NCI-H187 treated with DMSO at 0.1 percent for 48 hours (cell line): ENCODE results near the gene ZNF584.
"Not testable (repeated sequence)": the region's sequence is repeated elsewhere in the genome, so short reads cannot be mapped to it uniquely, and the experiment has no call there.

ENCODE experiments used
- DNase-seq: peaks from one replicate; lab custom pipeline; 2025; lab: John Stamatoyannopoulos, UW

The ZNF584 gene

DNA sequence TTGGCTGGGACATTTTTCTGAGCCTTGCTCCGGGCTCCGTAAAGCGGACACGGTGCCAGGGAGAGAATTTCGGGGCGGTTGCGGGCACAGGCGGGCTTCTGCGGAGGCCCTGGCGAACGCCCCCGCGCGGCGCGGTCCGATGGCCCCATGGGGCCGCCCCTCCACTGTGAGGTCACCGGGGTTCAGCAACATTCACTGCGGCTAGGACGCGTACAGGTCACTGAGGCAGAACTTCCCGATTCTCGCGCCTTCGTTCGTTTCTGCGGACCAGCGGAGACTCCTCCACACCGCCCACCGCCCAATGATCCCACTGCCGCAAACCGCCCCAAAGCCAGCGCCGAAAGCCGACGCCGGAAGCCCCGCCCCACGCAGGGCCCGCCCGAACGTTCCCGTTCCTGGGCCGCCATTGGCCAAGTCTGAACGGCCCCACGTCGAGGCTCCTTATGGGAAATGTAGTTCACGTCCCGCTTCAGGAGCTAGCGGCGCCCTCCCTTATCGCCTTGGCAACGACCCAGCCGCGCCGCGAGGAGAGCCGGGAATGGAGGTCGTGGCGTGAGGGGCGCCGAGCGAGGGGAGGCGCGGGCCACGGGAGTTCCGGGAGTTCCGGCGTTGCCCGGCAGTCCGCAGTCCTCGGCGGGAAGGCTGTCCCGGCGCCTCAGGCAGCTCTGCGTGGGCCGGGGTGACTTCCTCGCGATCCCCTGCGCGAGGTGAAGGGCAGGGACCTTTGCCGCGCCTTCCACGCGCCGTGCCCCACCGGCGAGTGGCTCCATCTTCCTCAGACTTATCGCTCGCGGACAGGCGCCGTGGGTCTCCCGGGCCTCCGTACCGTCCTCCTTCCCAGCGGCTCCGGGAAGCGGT is at the start of gene ZNF584:
Gene ZNF584, plus strand, starts transcription at position 498 of the 858 bp plus-strand sequence. CDS start 499 bp downstream, outside the sequence.
- peak; percentile 80 for DNase-seq

DNA sequence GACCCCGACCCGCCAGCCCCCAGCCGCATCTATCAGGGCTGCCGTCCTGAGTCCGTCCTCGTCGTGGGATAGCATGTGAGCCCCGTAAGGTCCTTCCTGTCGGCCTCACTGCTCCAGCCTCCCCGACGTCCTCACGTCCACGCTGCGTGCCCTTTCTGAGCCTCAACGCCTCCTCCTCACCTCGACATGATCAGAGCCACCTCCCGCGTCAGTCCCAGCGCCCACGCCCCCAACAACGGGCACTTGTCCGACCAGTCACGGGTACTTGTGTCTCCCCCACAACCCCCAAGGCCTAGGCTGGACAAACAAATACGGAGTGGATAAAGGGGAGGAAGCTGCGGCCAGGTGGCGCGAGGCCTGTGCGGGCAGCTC is 46.6 kb upstream of the ZNF584 start:
- no peak for DNase-seq

DNA sequence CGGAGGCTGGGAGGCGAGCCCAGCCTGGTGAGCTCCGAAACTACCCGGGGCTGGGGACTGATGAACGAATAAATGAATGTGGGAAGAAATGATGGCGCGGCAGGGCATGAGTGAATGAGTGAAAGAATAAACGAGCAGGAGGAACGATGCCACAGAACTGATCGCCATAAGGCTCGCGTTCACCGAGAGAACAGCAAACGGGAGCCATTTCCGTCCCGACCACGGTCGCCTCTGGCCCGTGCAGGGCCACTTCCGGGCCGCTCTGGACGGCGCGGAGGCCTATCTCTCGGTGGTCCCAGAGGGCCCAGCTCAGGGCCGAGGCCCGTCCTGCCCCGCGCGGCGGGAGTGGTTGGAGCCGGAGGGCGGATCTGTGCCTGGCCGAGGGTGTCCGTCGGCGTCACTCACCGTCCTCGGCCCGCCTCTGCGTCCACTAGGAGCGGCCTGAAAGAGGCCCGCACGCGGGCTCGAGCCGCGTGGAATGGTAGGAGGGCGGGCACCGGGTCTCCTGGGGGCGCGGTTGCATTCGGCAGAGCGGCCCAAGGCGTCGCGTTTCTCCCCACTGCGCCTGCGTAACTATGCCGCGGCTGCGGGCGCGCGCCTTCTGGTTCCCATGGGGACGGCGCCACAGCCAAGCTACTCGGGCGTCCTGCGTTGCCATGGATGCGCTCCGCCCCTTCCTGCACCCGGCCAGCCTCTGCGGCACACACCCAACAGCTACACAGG is 46.0 kb upstream of the ZNF584 start, which contains the start of gene ZNF497:
Gene ZNF497, minus strand, starts transcription at position 480 of the 723 bp plus-strand sequence. CDS start 5,116 bp downstream, outside the sequence.
- DNase-seq: peak; percentile 77

DNA sequence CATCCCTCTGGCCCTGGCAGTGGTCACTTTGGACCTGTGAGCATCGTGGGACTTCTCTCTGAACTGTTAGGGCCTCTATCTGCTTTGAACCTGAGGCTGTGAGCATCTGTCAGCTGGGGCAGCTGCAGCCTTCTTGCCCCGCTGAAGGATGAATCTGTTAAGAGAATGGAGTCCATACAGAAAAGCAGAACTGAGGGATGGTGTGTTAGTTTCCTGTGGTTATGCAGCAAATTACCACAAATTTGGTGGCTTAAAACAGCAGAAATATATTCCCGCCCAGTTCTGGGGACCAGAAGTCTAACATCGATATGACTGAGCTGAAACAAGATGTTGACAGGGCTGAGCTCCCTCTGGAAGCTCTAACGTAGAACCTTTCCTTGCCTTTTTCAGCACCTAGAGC is 44.3 kb upstream of the ZNF584 start:
- DNase-seq: no peak

DNA sequence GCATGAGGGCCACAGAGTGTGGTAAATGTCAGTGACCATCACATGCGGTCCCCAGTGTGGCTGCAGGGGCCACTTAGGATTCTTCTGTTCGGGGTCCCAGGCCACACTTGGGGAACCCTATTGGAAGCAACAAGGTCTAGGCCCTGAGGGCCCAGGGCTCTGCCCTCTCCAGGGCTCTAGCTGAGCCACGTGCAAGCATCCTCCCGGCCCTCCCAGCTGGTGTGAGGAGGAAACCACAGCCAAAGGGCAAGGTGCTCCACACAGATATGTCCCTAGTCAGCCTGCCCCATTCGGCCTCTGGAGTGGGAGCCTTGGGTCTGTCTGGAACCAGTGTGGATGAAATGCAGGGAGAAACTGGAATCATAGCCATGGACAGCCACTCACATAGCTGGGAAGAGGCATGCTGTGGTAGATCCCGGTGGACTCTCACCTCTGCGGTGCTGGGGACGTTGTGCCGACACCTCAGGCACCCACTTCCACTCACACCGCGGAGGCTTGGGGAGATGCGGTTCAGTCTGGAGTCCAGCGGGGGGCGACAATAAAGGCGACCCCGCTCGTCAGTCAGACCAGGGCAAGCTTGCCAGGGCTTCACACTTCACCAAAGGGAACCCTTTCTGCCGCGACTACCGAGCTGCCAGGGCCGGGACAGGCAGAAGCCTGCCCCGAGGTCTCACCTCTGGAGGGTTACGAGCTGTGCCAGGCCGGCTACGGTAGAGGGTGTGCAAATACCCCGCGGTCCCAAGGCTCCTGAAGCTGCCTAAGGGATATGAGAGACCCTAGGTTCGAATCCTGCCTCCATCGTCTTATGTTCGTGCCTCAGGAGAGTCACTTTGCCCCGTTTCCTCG is 41.6 kb upstream of the ZNF584 start:
- DNase-seq: no peak

DNA sequence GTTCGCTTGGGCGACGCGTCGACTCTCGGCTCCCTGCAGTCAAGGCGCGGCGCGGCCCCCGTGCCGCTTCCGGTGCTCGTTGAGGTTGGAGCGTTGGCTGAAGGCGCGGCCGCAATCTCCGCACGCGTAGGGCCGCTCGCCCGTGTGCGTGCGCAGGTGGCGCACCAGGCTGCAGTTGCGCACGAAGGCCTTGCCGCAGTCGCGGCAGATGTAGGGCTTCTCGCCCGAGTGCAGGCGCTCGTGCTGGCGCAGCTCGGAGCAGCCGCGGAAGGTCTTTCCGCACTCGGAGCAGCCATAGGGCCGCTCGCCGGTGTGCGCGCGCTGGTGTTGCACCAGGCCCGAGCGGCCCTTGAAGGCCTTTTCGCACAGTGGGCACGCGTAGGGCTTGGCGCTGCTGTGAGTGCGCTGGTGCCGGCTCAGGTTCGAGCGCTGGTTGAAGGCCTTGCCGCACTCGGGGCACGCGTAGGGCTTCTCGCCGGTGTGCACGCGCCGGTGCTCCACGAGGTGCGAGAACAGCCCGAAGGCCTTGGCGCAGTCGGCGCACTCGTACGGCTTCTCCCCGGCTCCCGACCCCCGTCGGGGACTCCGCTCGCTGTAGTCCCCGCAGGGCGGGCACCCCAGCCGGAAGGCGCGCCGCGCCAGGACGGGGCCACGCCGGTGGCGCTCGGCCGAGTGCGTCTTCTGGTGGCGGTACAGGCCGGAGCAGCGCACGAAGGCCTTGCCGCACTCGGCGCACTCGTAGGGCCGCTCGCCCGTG is 40.6 kb upstream of the ZNF584 start:
- DNase-seq: no peak

DNA sequence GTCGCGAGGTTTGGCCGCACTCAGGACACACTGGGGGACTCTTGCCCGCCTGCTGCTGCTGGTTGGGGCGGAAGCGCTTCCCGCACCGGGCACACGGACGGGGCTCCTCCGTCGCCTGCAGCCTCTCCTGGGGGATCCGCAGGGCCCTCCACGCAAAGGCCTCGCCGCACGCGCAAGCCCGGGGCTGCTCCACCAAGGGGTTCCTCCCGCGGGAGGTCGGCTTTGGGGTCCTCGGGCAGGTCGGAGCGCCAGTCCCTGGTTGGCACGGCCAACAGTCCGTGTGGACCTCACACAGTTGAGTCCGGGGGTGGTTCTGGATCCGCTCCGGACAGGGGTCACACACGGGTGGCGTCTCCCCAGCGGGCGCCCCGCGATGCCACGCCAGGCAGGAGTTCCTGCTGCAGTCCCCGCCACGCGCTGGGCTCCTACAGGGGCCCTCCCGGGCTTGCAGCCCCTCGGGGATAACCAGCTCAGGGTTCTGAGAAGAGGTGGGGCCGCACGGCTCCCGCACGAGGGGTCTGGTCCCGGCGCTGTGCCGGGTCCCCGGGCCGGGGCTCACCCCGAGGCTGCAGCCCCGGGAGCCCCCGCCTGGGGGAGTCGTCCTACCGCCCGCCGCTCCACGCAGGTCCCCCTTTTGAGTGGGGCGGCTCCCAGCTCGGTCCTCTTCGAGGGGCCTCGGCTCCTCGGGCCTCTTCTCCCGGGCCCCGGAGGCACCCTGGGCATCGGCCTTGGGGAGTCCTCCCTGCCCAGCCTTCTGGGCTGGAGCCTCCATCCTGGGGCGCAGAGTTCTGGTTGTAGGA is 39.7 kb upstream of the ZNF584 start:
- no peak for DNase-seq

DNA sequence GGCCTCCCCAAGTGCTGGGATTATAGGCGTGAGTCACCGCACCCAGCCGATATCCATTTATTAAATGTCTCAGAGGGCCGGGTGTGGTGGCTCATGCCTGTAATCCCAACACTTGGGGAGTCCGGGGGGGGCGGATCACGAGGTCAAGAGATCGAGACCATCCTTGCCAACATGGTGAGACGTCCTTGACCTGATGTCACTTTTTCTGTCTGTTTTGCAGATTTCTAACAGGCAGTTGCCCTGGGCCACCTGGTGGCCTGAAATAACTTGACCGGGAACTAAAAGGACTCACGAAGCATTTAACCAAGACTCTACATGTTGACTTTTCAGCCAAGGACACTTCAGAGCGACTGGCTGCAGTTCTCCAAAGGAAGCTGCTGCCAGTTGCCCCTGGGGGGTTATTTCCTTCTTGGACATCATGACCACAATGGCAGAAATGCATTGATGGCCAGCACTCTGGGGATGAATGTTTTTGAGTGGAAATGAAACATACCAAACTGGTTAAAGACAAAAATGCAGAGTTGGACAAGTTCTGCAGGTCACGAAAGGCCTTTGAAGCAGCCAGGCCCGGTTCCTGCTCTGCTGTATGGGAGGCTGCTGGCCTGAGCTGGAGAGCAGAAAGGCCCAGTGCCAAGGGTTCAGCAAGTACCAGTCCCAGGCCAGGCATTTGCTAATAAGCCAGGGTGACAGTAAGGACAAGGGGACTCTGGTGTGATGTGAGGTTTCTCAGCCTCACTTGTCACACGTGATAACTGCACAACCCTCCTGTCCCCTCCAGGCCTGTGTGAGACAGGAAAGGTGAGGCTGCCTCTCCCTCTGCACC is 35.9 kb upstream of the ZNF584 start:
- DNase-seq: no peak

DNA sequence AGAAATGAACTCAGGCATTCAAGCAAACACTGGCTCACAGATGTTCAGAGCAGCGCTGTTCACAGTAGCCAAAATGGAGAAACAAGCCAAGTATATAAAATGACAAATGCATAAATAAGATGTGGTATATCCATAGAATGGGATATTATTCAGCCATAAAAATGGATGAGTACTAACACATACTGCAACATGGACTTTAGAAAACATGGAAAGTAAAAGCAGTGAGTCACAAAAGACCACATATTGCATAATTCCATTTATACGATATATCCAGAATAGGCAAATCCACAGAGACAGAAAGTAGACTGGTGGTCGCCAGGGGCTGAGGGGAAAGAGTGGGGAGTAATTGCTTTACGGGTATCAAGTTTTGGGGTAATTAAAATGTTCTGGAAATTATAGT is 34.2 kb upstream of the ZNF584 start:
- no peak for DNase-seq

DNA sequence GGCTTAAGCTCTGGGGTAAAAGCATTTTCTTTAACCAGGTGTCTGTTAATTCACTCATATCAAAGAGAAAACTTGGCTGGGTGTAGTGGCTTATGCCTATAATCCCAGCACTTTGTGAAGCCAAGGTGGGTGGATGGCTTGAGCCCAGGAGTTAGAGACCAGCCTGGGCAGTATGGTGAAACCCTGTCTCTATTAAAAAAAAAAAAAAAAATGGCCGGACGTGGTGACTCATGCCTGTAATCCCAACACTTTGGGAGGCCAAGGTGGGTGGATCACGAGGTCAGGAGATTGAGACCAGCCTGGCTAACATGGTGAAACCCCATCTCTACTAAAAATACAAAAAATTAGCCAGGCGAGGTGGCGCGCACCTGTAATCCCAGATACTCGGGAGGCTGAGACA is 31.7 kb upstream of the ZNF584 start:
- not testable (repeated sequence) for DNase-seq

DNA sequence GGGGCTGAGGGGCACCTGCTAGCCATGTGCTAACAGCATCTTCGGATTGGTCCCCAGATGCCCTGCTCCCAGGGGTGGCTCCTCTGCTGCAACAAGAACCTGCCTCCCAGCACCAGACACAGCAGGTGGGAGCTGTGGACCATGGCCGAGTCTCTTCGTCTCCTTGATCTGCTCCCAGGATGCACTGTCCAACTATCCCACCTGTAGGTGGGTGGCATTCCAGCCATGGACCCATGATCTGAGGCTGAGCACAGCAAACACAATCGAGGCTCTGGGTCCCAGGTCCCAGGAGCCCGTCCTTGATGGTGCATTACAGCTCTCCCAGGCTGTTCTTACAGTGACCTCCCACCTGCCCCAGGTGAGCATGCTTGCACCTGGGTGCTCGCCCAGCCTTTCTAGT is 29.2 kb upstream of the ZNF584 start:
- no peak for DNase-seq

DNA sequence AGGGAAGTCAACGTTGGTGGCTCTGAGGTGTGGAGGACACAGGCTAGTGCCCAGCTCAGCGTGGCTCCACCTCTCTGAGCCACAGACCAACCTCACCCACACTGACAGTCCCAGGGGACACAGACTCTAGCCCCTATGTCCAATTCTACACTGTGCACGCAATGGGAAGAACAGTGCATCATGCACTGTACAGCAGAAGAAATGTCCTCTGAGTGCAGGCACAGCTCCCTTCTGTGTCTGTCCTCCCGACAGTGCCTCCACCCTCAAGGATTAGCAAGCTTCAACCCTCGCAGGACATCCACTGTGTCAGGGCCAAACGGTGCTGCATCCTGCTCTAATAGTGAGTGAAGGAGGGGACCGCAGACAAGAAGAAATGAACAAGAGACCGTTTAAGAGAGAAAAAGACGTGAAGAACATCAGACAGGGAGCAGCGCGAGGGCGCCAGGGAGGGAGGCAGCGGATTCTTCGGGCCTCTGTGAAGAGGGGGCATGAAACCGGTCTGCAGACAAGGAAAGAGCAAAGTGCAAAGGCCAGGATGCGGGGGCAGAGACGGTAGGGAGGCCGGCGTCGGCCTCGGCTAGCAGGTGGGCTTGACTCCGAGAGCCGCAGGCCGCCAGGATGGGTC is 28.3 kb upstream of the ZNF584 start:
- no peak for DNase-seq

DNA sequence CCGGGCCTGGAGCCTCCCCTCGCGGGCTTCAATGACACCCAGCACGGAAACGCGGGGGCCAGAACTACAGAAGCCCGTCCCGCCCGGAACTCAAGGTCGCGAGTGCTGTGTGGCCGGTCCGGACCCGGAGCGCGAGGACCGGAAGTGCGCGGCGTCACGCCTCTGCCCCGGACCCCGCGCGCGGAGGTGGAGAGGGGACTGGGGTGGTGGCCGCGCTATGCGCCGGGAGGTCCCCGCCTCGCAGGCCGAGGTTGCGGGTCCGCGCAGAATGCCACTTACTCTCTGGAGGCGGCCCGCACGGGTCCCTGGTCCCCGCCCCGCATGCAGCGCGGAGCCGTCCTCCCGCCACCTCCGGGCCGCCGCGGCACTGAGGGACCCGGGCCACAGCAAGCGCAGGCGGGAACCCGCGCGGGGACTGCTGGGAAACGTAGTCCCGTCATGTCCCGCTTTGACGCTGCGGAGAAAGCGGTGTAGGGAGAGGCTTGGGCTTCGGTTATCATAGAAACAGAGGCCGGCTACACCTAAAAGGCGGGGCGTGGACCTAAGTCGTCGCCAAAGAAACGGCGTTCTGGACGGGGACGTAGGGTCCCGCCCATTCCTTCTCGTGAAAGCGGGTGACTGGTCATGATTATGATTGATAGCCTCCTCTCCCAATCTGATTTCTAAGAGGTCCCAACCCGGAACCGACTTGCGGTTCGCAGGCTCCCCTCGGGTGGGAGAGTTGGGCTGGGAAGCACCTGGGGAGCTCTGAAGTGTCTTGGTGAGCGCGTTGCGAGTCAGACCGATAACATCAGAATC is 27.6 kb upstream of the ZNF584 start, which contains the start of gene ZNF837:
Gene ZNF837, minus strand, starts transcription at position 369 of the 798 bp plus-strand sequence. CDS start 11,698 bp downstream, outside the sequence.
- peak; percentile 98 for DNase-seq

DNA sequence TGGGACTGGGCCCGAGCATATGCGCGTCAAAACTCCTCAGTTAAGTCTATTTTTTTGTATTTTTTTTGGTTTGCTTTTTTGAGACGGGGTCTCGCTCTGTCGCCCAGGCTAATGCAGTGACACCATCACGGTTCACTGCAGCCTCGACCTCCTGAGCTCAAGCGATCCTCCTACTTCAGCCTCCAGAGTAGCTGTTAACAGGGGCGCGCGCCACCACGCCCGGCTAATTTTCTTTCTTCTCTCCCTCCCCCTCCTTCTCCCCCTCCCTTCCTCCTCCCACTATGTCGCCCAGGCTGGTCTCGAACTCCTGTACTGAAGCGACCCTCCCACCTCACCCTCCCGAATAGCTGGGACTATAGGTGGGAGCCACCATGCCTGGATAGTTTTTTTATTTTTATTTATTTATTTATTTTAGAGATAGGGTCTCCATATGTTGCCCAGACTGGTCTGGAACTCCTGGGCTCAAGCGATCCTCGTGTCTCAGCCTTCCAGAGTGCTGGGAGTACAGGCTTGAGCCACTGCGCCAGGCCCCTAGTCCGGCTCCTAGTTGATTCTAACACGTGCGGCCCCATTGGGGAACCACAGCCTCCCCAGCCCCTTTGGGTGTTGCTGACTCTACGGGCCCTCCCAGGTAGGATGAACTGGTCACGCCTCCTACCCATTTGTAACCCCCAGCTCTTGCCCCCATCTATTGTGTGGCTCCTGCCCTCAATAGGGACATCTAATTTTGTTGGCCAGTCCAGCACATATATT is 26.8 kb upstream of the ZNF584 start:
- no peak for DNase-seq

DNA sequence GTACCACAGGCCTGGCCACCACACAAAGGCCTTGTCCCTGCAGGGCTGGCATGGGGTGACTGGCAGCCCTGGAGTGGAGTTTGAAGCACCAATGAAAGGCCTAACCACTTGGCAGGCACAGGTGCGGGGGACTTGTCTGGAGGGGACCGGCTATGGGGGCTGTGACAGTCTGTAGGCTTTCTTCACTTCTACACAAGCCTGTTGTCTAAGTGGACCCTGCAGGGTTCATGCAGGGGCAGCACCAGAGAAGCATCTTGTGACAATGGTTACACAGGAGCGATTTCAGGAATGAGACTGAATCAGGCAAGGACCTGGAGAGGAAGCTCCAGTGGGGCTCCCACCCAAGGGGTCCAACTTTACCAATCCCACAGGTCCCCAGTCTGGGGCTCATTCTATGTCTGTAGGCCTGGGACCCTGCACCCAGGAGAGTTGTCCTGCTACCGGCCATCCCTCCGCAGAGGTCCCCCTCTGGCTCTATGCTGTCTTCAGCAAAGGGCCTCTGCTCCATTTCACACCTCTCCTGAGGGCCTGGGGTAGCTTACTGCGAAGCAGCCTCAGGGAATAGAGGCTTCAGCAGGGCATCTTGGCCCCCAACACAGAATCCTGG is 25.3 kb upstream of the ZNF584 start:
- DNase-seq: no peak

DNA sequence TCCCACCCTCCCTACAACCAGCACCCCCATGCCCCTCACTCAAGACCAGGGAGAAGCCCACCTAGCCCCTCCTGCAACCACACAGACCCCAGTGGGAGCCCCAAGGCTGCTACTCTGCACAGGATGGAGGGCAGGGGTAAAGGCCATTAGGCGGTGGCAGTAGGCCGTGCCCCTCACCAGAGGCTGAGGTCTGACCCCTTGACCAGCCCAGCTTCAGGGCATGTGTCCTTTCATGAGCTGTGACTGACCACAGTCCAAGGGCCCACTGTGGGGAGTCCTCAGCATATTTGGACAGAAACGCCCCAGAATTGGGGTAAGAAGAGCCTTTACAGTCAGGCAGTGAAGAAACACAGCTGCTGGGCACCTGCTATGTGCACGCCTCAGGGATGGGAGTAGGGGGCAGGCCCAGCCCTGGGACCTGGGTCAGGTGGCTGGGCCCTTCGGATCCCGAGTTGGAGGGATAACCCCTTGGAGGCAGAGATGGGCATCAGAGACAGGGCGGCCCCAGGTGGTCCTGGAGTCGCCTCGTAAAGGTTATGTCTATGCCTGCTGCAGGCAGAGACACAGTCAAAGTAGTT is 23.0 kb upstream of the ZNF584 start:
- no peak for DNase-seq
